ENCODE results near the gene NOVA2.
A peak's percentile ranks its signal among the peaks of the same experiment; 100 is the strongest.

Gene NOVA2

GRCh38 chr19:45959517-45960025, 14.1 kb downstream of the NOVA2 start:
- no peak for DNase-seq

GRCh38 chr19:45958769-45959516, 14.7 kb downstream of the NOVA2 start:
- DNase-seq = no peak

GRCh38 chr19:45958320-45958719, 15.3 kb downstream of the NOVA2 start:
- DNase-seq = no peak

- no peak for DNase-seq
These were observed 17.6 kb downstream of the NOVA2 start for GRCh38 chr19:45955905-45956608.

- DNase-seq = peak; percentile 54
These were observed 19.5 kb downstream of the NOVA2 start for GRCh38 chr19:45954156-45954555.

GRCh38 chr19:45953676-45954075, 20.0 kb downstream of the NOVA2 start:
- no peak for DNase-seq

- DNase-seq = no peak
These were observed 20.8 kb downstream of the NOVA2 start for GRCh38 chr19:45952686-45953505.

GRCh38 chr19:45952341-45952685, 21.4 kb downstream of the NOVA2 start:
- no peak for DNase-seq

GRCh38 chr19:45947926-45948325, 25.7 kb downstream of the NOVA2 start:
- DNase-seq = no peak

GRCh38 chr19:45940515-45940805, 33.2 kb downstream of the NOVA2 start:
- no peak for DNase-seq

GRCh38 chr19:45939792-45940514, 33.7 kb downstream of the NOVA2 start:
- DNase-seq = no peak

GRCh38 chr19:45938733-45939319, 34.8 kb downstream of the NOVA2 start:
- DNase-seq = no peak

- DNase-seq = peak; percentile 38
These were observed 38.4 kb downstream of the NOVA2 start for GRCh38 chr19:45935267-45935666.

- DNase-seq = no peak
These were observed 39.0 kb downstream of the NOVA2 start for GRCh38 chr19:45934551-45935230.

- DNase-seq = no peak
These were observed 39.9 kb downstream of the NOVA2 start for GRCh38 chr19:45933759-45934158.

GRCh38 chr19:45931055-45931454, 42.6 kb downstream of the NOVA2 start:
- no peak for DNase-seq

- DNase-seq = no peak
These were observed 44.4 kb downstream of the NOVA2 start for GRCh38 chr19:45929247-45929646.

- DNase-seq = peak; percentile 96
These were observed 46.0 kb downstream of the NOVA2 start for GRCh38 chr19:45927565-45928261.

GRCh38 chr19:45924891-45925447, 48.7 kb downstream of the NOVA2 start:
- DNase-seq = no peak

- no peak for DNase-seq
These were observed 51.4 kb downstream of the NOVA2 start for GRCh38 chr19:45922281-45922680.

- DNase-seq = no peak
These were observed 53.2 kb downstream of the NOVA2 start for GRCh38 chr19:45920458-45920857.
